A549 (cell line): Measurements from ENCODE around the gene FOXN4. TPM values are rescaled to one million over a fixed set of nuclear protein-coding genes. Genes with fewer than 3 reads are reported as not detected.

Source experiments
- ATAC-seq, 2 experiments: fragments of 200-7000 bp in 1 of 2; fragments of >200 bp in 1 of 2; cut with Nextera tagmentation in 1 of 2; cut with Tn5 transposase in 1 of 2; 3 replicates each; pipeline versions ENCODE4 v1.8.0 to v1.9.1; 2018 to 2020; ENCODE audit warnings: mild to moderate bottlenecking in 1 of 2, moderate library complexity in 1 of 2
- CTCF ChIA-PET: fragments of 300-600 bp; sonication (Branson Sonifier 250); formaldehyde crosslinking; extraction: SDS; loops from one replicate; lab custom pipeline; 2021; ENCODE audit warnings: antibody characterized with exemption, inconsistent platforms; lab: Yijun Ruan, JAX
- POLR2A ChIA-PET: fragments of 350-600 bp; formaldehyde crosslinking; extraction: SDS; loops from one replicate; lab custom pipeline; 2021; ENCODE audit warnings: antibody characterized with exemption, inconsistent platforms; lab: Yijun Ruan, JAX
- DNase-seq, 2 experiments: peaks; one replicate each; pipeline versions ENCODE4 v3.0.0 to v3.0.0-alpha.2; 2011 to 2016; ENCODE audit warnings: low read depth in 1 of 2, low spot score in 1 of 2
- FAIRE-seq: peaks from 2 replicates; lab custom pipeline; 2011; peaks lifted over from hg19 to GRCh38; lab: Jason Lieb, UNC
- H3K27ac ChIP-seq, 2 experiments: fragments of >200 bp; sonication (Bioruptor Twin); formaldehyde crosslinking; 3 replicates each; pipeline ENCODE4 v1.5.1; 2016 to 2017
- H3K4me1 ChIP-seq: fragments of >200 bp; sonication (Bioruptor Twin); formaldehyde crosslinking; 3 replicates; pipeline ENCODE4 v1.6.1; 2016
- H3K4me2 ChIP-seq: fragments of >200 bp; sonication (Bioruptor Twin); formaldehyde crosslinking; 3 replicates; pipeline ENCODE4 v1.6.1; 2016
- H3K4me3 ChIP-seq: fragments of >200 bp; sonication (Bioruptor Twin); formaldehyde crosslinking; 3 replicates; pipeline ENCODE4 v1.5.1; 2016
- H3K9me3 ChIP-seq: fragments of >200 bp; sonication (Bioruptor Twin); formaldehyde crosslinking; 3 replicates; pipeline ENCODE4 v1.6.1; 2016
- CBX8 ChIP-seq: fragments of 200-600 bp; sonication (generic); IDR thresholded peaks from 2 replicates; pipeline ENCODE4 v1.6.1; 2016
- EHF ChIP-seq: fragments of 250-450 bp; sonication (Bioruptor Pico); IDR thresholded peaks from 2 replicates; pipeline ENCODE4 v1.5.0; 2020; ENCODE audit warnings: mild to moderate bottlenecking
- FOSL2 ChIP-seq, 2 experiments: fragments of 450-650 bp in 1 of 2; fragments of >200 bp in 1 of 2; sonication (Bioruptor Twin) in 1 of 2; formaldehyde crosslinking; IDR thresholded peaks; 2 replicates each; pipeline versions ENCODE4 v1.5.0 to v1.6.1; 2016 to 2020; ENCODE audit warnings: mild to moderate bottlenecking in 1 of 2, moderate library complexity in 1 of 2
- FOXS1 ChIP-seq: fragments of 250-450 bp; sonication (Bioruptor Pico); IDR thresholded peaks from 2 replicates; pipeline ENCODE4 v1.5.0; 2020; ENCODE audit warnings: mild to moderate bottlenecking, moderate library complexity
- GATA3 ChIP-seq: IDR thresholded peaks from 2 replicates; pipeline ENCODE4 v1.6.1; 2012; ENCODE audit warnings: borderline replicate concordance
- HEYL ChIP-seq: fragments of 250-450 bp; sonication (Bioruptor Pico); IDR thresholded peaks from 2 replicates; pipeline ENCODE4 v1.8.0; 2021; ENCODE audit warnings: mild to moderate bottlenecking, moderate library complexity
- JUN ChIP-seq, 2 experiments: fragments of >200 bp; sonication (Bioruptor Twin); formaldehyde crosslinking; IDR thresholded peaks; 2 replicates in 1 of 2; 3 replicates in 1 of 2; pipeline ENCODE4 v1.6.1; 2016 to 2017
- MYC ChIP-seq: IDR thresholded peaks from 2 replicates; pipeline ENCODE4 v1.6.1; 2012; ENCODE audit warnings: mild to moderate bottlenecking, inconsistent platforms, low read length, improper control_type of control experiment, borderline replicate concordance
- NPAS2 ChIP-seq: fragments of 250-450 bp; sonication (Bioruptor Pico); IDR thresholded peaks from 2 replicates; pipeline ENCODE4 v1.8.0; 2022; ENCODE audit warnings: mild to moderate bottlenecking, moderate library complexity, borderline replicate concordance
- POLR2A ChIP-seq: IDR thresholded peaks from 2 replicates; pipeline ENCODE4 v1.6.1; 2012; ENCODE audit warnings: mild to moderate bottlenecking, low read length
- TP53 ChIP-seq: fragments of 250-450 bp; sonication (Bioruptor Pico); IDR thresholded peaks from 2 replicates; pipeline ENCODE4 v1.5.0; 2021; ENCODE audit warnings: mild to moderate bottlenecking, moderate library complexity
- ZFP36 ChIP-seq: fragments of 450-650 bp; IDR thresholded peaks from 2 replicates; pipeline ENCODE4 v1.6.1; 2014; ENCODE audit warnings: borderline replicate concordance; ENCODE audit not compliant: partially characterized antibody
- ZNF302 ChIP-seq: fragments of 250-450 bp; sonication (Bioruptor Pico); IDR thresholded peaks from 2 replicates; pipeline ENCODE4 v1.9.0; 2021; ENCODE audit warnings: inconsistent platforms, mild to moderate bottlenecking, moderate library complexity
- ZSCAN20 ChIP-seq: fragments of 250-450 bp; sonication (Bioruptor Pico); IDR thresholded peaks from 2 replicates; pipeline ENCODE4 v1.8.0; 2022; ENCODE audit warnings: mild to moderate bottlenecking, moderate library complexity
- WGBS: methylation state at CpG from one replicate; pipeline ENCODE4 v1.1.6; 2017; ENCODE audit errors: missing lambda C conversion rate; 5-methylcytosine and 5-hydroxymethylcytosine counted together
- polyA plus RNA-seq, 4 experiments: library from polyadenylated mRNA; depleted of rRNA in 3 of 4; stranded (reverse); fragments of >200 nt; fragmentation: RNase III in 1 of 4; extraction: RNeasy Plus Mini Kit Qiagen cat#74134 plus additional on column Dnase treatment in 1 of 4; gene quantifications; 2 replicates in 3 of 4; 3 replicates in 1 of 4; pipeline ENCODE4 v1.2.3, GENCODE V29; 2011 to 2017
- TF ChIP-seq, protein P1 (sequence below): IDR thresholded peaks from 2 replicates; pipeline ENCODE4 v1.6.1; 2012; ENCODE audit warnings: low read depth, borderline replicate concordance
- TF ChIP-seq, protein P2 (sequence below): fragments of >200 bp; sonication (Bioruptor Twin); formaldehyde crosslinking; IDR thresholded peaks from 3 replicates; pipeline ENCODE4 v1.6.1; 2016
- TF ChIP-seq, protein P3 (sequence below): IDR thresholded peaks from 2 replicates; pipeline ENCODE4 v1.6.1; 2012
- TF ChIP-seq, protein P4 (sequence below): fragments of 250-450 bp; sonication (Bioruptor Pico); IDR thresholded peaks from 2 replicates; pipeline ENCODE4 v1.5.0; 2021; ENCODE audit warnings: mild to moderate bottlenecking, moderate library complexity, borderline replicate concordance
- TF ChIP-seq, protein P5 (sequence below): IDR thresholded peaks from 2 replicates; pipeline ENCODE4 v1.6.1; 2012
- TF ChIP-seq, protein P6 (sequence below): fragments of 250-450 bp; sonication (Bioruptor Pico); IDR thresholded peaks from 2 replicates; pipeline ENCODE4 v1.5.0; 2020; ENCODE audit warnings: low read depth, mild to moderate bottlenecking, moderate library complexity

Gene FOXN4
- polyA plus RNA-seq, 2 of the 4 experiments (the other 2 are of a cell fraction), result 0.05 TPM; not detected in 1

DNA sequence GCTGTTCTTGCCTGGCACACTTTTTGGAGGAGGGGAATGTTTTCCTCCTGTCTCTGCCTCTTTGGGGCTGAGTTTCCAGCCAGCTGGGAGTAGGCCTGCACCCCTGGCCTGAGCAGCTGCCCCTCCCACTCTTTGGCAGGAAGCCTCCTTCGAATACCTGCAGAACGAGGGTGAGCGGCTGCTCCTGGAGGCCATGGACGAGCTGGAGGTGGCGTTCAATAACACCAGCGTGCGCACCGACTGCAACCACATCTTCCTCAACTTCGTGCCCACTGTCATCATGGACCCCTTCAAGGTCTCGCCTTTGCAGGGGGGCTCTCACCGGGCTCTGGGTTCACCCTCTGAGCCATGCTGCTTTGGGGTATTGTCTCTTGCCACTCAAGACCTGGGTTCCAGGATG, 69.4 kb downstream of the FOXN4 start:
- no peak overlapping the region for H3K4me3 ChIP-seq
- 94% methylated on average over 11 of the region's 11 CpGs for WGBS
- TF ChIP-seq, protein P1, sequence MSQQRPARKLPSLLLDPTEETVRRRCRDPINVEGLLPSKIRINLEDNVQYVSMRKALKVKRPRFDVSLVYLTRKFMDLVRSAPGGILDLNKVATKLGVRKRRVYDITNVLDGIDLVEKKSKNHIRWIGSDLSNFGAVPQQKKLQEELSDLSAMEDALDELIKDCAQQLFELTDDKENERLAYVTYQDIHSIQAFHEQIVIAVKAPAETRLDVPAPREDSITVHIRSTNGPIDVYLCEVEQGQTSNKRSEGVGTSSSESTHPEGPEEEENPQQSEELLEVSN, result no peak
- no peak for TF ChIP-seq FOXS1 (CRISPR knock-in tag)
- TF ChIP-seq MYC, result no peak
- TF ChIP-seq, protein P2, sequence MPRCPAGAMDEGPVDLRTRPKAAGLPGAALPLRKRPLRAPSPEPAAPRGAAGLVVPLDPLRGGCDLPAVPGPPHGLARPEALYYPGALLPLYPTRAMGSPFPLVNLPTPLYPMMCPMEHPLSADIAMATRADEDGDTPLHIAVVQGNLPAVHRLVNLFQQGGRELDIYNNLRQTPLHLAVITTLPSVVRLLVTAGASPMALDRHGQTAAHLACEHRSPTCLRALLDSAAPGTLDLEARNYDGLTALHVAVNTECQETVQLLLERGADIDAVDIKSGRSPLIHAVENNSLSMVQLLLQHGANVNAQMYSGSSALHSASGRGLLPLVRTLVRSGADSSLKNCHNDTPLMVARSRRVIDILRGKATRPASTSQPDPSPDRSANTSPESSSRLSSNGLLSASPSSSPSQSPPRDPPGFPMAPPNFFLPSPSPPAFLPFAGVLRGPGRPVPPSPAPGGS, result no peak
- no peak for TF ChIP-seq EHF
- no peak for TF ChIP-seq JUN (IDR thresholded peaks at IDR 0.05)
- no peak for TF ChIP-seq ZNF302 (CRISPR knock-in tag)
- TF ChIP-seq FOSL2 (IDR thresholded peaks at IDR 0.05), result no peak
- TF ChIP-seq FOSL2 (CRISPR knock-in tag; IDR thresholded peaks at IDR 0.05), result no peak
- TF ChIP-seq, protein P3, sequence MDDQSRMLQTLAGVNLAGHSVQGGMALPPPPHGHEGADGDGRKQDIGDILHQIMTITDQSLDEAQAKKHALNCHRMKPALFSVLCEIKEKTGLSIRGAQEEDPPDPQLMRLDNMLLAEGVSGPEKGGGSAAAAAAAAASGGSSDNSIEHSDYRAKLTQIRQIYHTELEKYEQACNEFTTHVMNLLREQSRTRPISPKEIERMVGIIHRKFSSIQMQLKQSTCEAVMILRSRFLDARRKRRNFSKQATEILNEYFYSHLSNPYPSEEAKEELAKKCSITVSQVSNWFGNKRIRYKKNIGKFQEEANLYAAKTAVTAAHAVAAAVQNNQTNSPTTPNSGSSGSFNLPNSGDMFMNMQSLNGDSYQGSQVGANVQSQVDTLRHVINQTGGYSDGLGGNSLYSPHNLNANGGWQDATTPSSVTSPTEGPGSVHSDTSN, result no peak
- TF ChIP-seq NPAS2 (CRISPR knock-in tag), result no peak
- no peak for TF ChIP-seq ZFP36
- no peak for TF ChIP-seq CBX8
- TF ChIP-seq, protein P4, sequence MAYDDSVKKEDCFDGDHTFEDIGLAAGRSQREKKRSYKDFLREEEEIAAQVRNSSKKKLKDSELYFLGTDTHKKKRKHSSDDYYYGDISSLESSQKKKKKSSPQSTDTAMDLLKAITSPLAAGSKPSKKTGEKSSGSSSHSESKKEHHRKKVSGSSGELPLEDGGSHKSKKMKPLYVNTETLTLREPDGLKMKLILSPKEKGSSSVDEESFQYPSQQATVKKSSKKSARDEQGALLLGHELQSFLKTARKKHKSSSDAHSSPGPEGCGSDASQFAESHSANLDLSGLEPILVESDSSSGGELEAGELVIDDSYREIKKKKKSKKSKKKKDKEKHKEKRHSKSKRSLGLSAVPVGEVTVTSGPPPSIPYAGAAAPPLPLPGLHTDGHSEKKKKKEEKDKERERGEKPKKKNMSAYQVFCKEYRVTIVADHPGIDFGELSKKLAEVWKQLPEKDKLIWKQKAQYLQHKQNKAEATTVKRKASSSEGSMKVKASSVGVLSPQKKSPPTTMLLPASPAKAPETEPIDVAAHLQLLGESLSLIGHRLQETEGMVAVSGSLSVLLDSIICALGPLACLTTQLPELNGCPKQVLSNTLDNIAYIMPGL, result no peak
- TF ChIP-seq, protein P5, sequence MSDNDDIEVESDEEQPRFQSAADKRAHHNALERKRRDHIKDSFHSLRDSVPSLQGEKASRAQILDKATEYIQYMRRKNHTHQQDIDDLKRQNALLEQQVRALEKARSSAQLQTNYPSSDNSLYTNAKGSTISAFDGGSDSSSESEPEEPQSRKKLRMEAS, result no peak
- TF ChIP-seq GATA3, result no peak
- TF ChIP-seq ZSCAN20 (CRISPR knock-in tag), result no peak
- TF ChIP-seq TP53 (CRISPR knock-in tag), result no peak
- TF ChIP-seq POLR2A, result no peak
- no peaks in the 10 kb centered on the region for H3K9me3 ChIP-seq
- POLR2A ChIA-PET, result no interaction called here
- DNase-seq (no peak), ATAC-seq (no peak), FAIRE-seq (no peak)
- CTCF ChIA-PET, result interaction anchor here (0.6 kb wide), 4 partner anchors 26 to 1744 kb away, joined by 3 to 6 read pairs (median 3); no protein-coding TSS in a partner anchor
- H3K4me2 ChIP-seq, result no peak overlapping the region
- H3K27ac ChIP-seq, result no peak overlapping the region
- no peaks in the 10 kb centered on the region for H3K4me1 ChIP-seq

DNA sequence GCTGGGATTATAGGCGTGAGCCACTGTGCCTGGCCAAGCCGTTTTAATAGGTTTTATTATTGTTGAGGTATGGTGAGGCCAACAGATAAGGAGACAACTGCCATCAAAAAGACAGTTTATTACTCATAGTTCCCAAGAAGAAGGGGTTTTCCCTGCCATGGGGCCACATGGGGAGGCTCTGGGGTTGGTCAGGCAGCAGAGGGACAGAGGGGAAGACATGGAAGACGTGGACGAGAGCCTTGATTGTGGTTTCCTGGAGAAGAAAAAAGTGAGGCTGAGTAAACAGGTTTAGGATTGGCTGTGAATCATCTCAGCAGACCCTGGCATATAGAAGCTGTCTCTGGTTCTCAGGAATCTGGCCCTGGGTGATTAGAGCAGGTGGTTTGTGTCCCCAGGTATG, 69.9 kb downstream of the FOXN4 start:
- no peak for ATAC-seq
- Histone ChIP-seq H3K9me3 (no peaks in the 10 kb centered on the region), H3K27ac (no peak overlapping the region), H3K4me1 (no peaks in the 10 kb centered on the region), H3K4me2 (no peak overlapping the region), H3K4me3 (no peak overlapping the region)
- no peak for DNase-seq
- WGBS, result 89% methylated on average over 4 of the region's 4 CpGs
- POLR2A ChIA-PET, result no interaction called here
- TF ChIP-seq, protein P6, sequence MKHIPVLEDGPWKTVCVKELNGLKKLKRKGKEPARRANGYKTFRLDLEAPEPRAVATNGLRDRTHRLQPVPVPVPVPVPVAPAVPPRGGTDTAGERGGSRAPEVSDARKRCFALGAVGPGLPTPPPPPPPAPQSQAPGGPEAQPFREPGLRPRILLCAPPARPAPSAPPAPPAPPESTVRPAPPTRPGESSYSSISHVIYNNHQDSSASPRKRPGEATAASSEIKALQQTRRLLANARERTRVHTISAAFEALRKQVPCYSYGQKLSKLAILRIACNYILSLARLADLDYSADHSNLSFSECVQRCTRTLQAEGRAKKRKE (CRISPR knock-in tag), result no peak
- no peak for TF ChIP-seq HEYL (CRISPR knock-in tag)
- FAIRE-seq, result no peak
- CTCF ChIA-PET, result interaction anchor here (0.6 kb wide), 2 partner anchors 25 to 167 kb away, joined by 3 read pairs; no protein-coding TSS in a partner anchor
